Testis (tissue), 3 donors: ENCODE data around the gene AMBRA1. TPM values are rescaled to one million over a fixed set of nuclear protein-coding genes. Genes with fewer than 3 reads are reported as not detected.

Experiments
- DNase-seq: peaks from one replicate; pipeline ENCODE4 v3.0.0-alpha.2; 2019
- H3K27ac ChIP-seq, 2 donors: fragments of 200-600 bp; sonication (generic); one replicate each; pipeline ENCODE4 v1.5.1; 2019
- H3K27me3 ChIP-seq: fragments of 200-600 bp; sonication (generic); one replicate; pipeline ENCODE4 v1.5.1; 2019
- H3K36me3 ChIP-seq: fragments of 200-600 bp; sonication (generic); one replicate; pipeline ENCODE4 v1.5.1; 2017; ENCODE audit warnings: low read depth; ENCODE audit errors: missing control alignments
- H3K4me1 ChIP-seq: fragments of 200-600 bp; sonication (generic); one replicate; pipeline ENCODE4 v1.5.1; 2019
- H3K4me3 ChIP-seq, 2 donors: fragments of 200-600 bp; sonication (generic); one replicate each; pipeline ENCODE4 v1.5.1; 2017 to 2019
- H3K9me3 ChIP-seq: fragments of 200-600 bp; sonication (generic); one replicate; pipeline ENCODE4 v1.5.1; 2017
- CTCF ChIP-seq, 3 experiments: fragments of 450-650 bp in 2 of 3; fragments of 200-600 bp in 1 of 3; sonication (generic) in 1 of 3; IDR thresholded peaks; one replicate each; pipeline ENCODE4 v1.5.1; 2016 to 2019; ENCODE audit warnings: antibody characterized with exemption in 3 of 3, mild to moderate bottlenecking in 2 of 3, moderate library complexity in 1 of 3
- POLR2A ChIP-seq: fragments of 450-650 bp; IDR thresholded peaks from one replicate; pipeline ENCODE4 v1.6.1; 2017; ENCODE audit warnings: antibody characterized with exemption, mild to moderate bottlenecking, moderate library complexity
- WGBS, 2 donors: methylation state at CpG; one replicate each; pipeline ENCODE4 v1.1.5; 2018; 5-methylcytosine and 5-hydroxymethylcytosine counted together
- intact Hi-C: fragments of 100-400 bp; cut with DNase I; formaldehyde crosslinking; loops from one replicate; pipeline ENCODE4 v1.15.1; 2023; ENCODE audit warnings: low total_unique reads
- polyA plus RNA-seq: library from polyadenylated mRNA; stranded (reverse); fragments of 350-450 nt; fragmentation: Illumina TruSeq; extraction: RNeasy Lipid Tissue Mini Kit (QIAGEN cat#74804); gene quantifications from one replicate; pipeline ENCODE4 v1.2.3, GENCODE V29; 2014; ENCODE audit warnings: low read depth, low replicate concordance; ENCODE audit not compliant: insufficient read depth
- total RNA-seq, 2 donors: library from RNA; depleted of rRNA; stranded (reverse); fragments of >200 nt; gene quantifications; one replicate each; pipeline ENCODE4 v1.2.3, GENCODE V29; 2016

Gene AMBRA1
- total and polyA plus RNA-seq, 3 donors from 2014 or later = 28.0 to 68.3 (median 55.6) TPM

GRCh38 chr11:46597609-46598219 lies 3.9 kb upstream of the AMBRA1 start:
- H3K27me3 ChIP-seq = no peaks in the 10 kb centered on the region
- no peak for DNase-seq
- 86% methylated on average over 6 of the region's 6 CpGs for WGBS, 2 donors
- H3K36me3 ChIP-seq = no peaks in the 10 kb centered on the region
- peaks cover 7% of the 10 kb centered on the region for H3K4me1 ChIP-seq
- intact Hi-C loops = no loop called here
- no peaks in the 10 kb centered on the region for H3K9me3 ChIP-seq
- no peak overlapping the region for H3K27ac ChIP-seq
- TF ChIP-seq POLR2A (no peak), CTCF (IDR thresholded peaks at IDR 0.05) (no peak)
- H3K4me3 ChIP-seq = no peak overlapping the region

- Histone ChIP-seq H3K36me3 (no peaks in the 10 kb centered on the region), H3K4me3 (no peak overlapping the region), H3K9me3 (no peaks in the 10 kb centered on the region), H3K27ac (no peak overlapping the region), H3K27me3 (no peaks in the 10 kb centered on the region), H3K4me1 (peaks cover 12% of the 10 kb centered on the region)
- intact Hi-C loops = no loop called here
- 90 to 100% methylated on average over 1 of the region's 1 CpG for WGBS, 2 donors
- TF ChIP-seq CTCF (IDR thresholded peaks at IDR 0.05) = no peak
- TF ChIP-seq POLR2A = no peak
- no peak for DNase-seq
Measured at GRCh38 chr11:46597155-46597554, 3.3 kb upstream of the AMBRA1 start.

- H3K27ac ChIP-seq = no peak overlapping the region
- 54 to 68% methylated on average over 10 of the region's 10 CpGs for WGBS, 2 donors
- H3K4me1 ChIP-seq = peaks cover 22% of the 10 kb centered on the region
- H3K36me3 ChIP-seq = no peaks in the 10 kb centered on the region
- no peaks in the 10 kb centered on the region for H3K27me3 ChIP-seq
- no peak for DNase-seq
- no peak overlapping the region for H3K4me3 ChIP-seq
- intact Hi-C loops = no loop called here
- no peak for TF ChIP-seq POLR2A
- TF ChIP-seq CTCF (IDR thresholded peaks at IDR 0.05) = no peak
- H3K9me3 ChIP-seq = no peaks in the 10 kb centered on the region
Measured at GRCh38 chr11:46594785-46595184, 962 bp upstream of the AMBRA1 start.

GRCh38 chr11:46594374-46594700 lies 514 bp upstream of the AMBRA1 start:
- Histone ChIP-seq H3K4me3 (peak overlapping the region; percentile 85 to 94), H3K4me1 (peaks cover 22% of the 10 kb centered on the region), H3K27ac (peak overlapping the region; percentile 77 to 80), H3K36me3 (no peaks in the 10 kb centered on the region), H3K27me3 (no peaks in the 10 kb centered on the region), H3K9me3 (no peaks in the 10 kb centered on the region)
- intact Hi-C loops = no loop called here
- TF ChIP-seq CTCF (IDR thresholded peaks at IDR 0.05) = no peak
- TF ChIP-seq POLR2A = no peak
- WGBS, 2 donors = 21 to 25% methylated on average over 3 of the region's 3 CpGs
- no peak for DNase-seq
